ENCODE measurements around the gene TIMM10B.
"Not testable (repeated sequence)": the region's sequence is repeated elsewhere in the genome, so short reads cannot be mapped to it uniquely, and the experiment has no call there.

Gene TIMM10B

DNA sequence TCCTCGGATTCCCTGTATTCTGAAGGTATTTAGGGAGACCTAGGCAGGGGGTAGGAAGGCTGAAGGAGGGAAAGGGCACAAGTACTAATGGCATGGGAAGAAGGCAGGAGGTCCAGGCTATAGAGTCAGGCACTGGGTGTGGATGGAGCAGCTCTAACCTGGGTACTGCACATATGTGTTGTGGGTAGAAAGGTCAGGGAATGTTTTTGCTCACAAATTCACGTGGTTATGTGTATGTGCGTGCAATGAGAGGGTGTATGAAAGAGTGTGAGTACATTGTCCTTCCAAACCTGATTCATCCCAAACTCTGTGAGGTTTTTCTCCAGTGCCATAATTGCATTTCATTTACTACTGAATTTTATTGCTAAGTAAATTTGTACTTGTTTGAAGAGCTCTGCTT is 39.0 kb downstream of the TIMM10B start:
- no peak for DNase-seq

GRCh38 chr11:6521946-6522345 is 40.6 kb downstream of the TIMM10B start:
- DNase-seq, result not testable (repeated sequence)

DNA sequence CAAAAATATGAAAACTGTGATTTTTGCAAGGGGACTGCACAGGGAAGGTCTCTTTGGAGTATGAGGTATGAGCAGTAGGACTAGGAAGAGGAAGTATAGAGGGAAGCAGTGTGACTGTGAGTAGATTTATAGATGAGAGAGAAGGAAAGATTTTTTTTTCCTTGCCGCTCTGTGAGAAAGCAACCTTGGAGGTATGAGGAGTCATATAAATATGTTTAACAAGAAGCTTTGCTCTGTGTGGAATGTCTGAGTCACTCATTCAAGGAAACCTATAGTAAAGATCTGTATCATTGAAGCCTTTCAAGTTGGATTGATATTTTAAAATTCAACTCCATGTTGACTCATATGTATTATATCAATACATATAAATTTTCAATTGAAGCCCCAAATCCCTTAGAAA is 42.0 kb downstream of the TIMM10B start:
- DNase-seq, result no peak

- DNase-seq, result no peak
Measured at GRCh38 chr11:6526411-6527135, 45.3 kb downstream of the TIMM10B start.

GRCh38 chr11:6529266-6529665 is 48.0 kb downstream of the TIMM10B start:
- DNase-seq, result no peak

DNA sequence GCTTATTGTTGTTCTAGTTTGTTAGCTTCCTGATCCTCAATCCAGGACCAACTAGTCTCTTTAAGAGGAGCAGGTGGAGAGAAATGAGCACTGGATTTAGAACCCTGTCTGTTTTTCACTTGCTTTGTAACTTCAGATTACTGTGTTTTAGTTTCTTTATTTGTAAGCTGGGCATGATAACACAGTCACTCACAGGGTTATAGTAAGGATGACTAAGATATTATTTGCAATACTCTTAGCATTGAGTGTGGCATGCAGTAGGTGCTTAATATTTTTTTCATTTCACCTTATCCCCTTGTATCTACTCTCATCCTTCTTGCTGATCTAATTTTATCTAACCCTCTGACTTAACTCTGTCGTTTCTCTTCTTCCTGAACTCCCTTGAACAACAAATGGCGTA is 49.5 kb downstream of the TIMM10B start:
- DNase-seq, result no peak

DNA sequence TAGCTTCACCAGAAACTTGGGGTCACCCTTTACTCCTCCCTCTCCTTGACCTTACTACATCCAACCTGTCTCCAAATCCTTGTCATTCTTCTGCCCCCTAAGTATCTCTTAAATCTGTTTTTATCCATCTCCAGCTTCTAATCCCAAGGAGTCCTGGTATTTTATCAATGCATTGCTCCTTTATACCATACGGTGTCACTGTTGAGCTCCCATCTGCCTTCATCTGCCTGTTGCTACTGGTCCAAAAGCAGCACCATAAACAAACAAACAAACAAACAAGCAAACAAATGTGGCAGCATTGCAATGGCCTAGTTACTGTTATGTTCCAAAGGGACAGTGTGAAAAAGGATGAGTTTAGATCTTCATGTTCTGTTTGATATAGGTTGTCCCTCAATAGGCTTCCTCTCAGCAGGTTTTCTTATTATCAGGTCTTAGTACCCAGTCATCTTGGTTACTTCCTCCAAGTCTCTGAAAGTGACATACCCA is 50.0 kb downstream of the TIMM10B start:
- peak; percentile 24 for DNase-seq
